Natural killer cell (primary cell): ENCODE results near the gene DCDC1. TPM values are rescaled to one million over a fixed set of nuclear protein-coding genes. Genes with fewer than 3 reads are reported as not detected.

ENCODE experiments used
- ATAC-seq, 3 donors: fragments of 150-1000 bp in 2 of 3; fragments of 200-7000 bp in 1 of 3; cut with Tn5 transposase; 1 replicate in 1 of 3; 2 replicates in 2 of 3; pipeline ENCODE4 v1.10.0; 2021; ENCODE audit warnings: mild to moderate bottlenecking in 2 of 3, moderate library complexity in 2 of 3
- DNase-seq, 2 donors: peaks; one replicate each; pipeline versions ENCODE4 v3.0.0 to v3.0.0-alpha.2; 2013 to 2021; ENCODE audit warnings: mixed read lengths in 1 of 2
- H3K27ac ChIP-seq: one replicate; pipeline ENCODE4 v1.5.1; 2013; ENCODE audit warnings: mild to moderate bottlenecking, low read length
- H3K27me3 ChIP-seq: one replicate; pipeline ENCODE4 v1.6.1; 2013; ENCODE audit warnings: low read length; ENCODE audit not compliant: control insufficient read depth, insufficient read depth
- H3K36me3 ChIP-seq: one replicate; pipeline ENCODE4 v1.6.1; 2013; ENCODE audit warnings: low read length; ENCODE audit not compliant: control insufficient read depth, insufficient read depth
- H3K4me1 ChIP-seq: one replicate; pipeline ENCODE4 v1.6.1; 2013; ENCODE audit warnings: low read length; ENCODE audit not compliant: control insufficient read depth, insufficient read depth
- H3K4me3 ChIP-seq: one replicate; pipeline ENCODE4 v1.5.1; 2013; ENCODE audit warnings: low read length
- H3K9me3 ChIP-seq: one replicate; pipeline ENCODE4 v1.6.1; 2013; ENCODE audit warnings: low read length; ENCODE audit not compliant: control insufficient read depth, insufficient read depth
- H3K27ac Mint-ChIP-seq, 2 donors: one replicate each; pipeline ENCODE4 v1.8.0; 2022; ENCODE audit warnings: mild to moderate bottlenecking in 2 of 2, mixed read lengths in 2 of 2, moderate library complexity in 1 of 2
- H3K27me3 Mint-ChIP-seq, 2 donors: one replicate each; pipeline ENCODE4 v1.8.0; 2022; ENCODE audit warnings: low read depth in 2 of 2, mixed read lengths in 2 of 2
- H3K36me3 Mint-ChIP-seq: one replicate; pipeline ENCODE4 v1.8.0; 2022; ENCODE audit warnings: mixed read lengths
- H3K4me1 Mint-ChIP-seq, 2 donors: one replicate each; pipeline ENCODE4 v1.8.0; 2022; ENCODE audit warnings: mixed read lengths in 2 of 2
- H3K4me3 Mint-ChIP-seq: one replicate; pipeline ENCODE4 v1.8.0; 2022; ENCODE audit warnings: mild to moderate bottlenecking, moderate library complexity, mixed read lengths
- H3K9me3 Mint-ChIP-seq, 2 donors: one replicate each; pipeline ENCODE4 v1.8.0; 2022; ENCODE audit warnings: mixed read lengths in 2 of 2
- CTCF ChIP-seq: fragments of 200-600 bp; IDR thresholded peaks from one replicate; pipeline ENCODE4 v1.8.0; 2022; ENCODE audit warnings: antibody characterized with exemption
- WGBS: methylation state at CpG from one replicate; pipeline ENCODE4 v1.1.7; 2013; ENCODE audit warnings: missing lambda C conversion rate; ENCODE audit not compliant: insufficient coverage; 5-methylcytosine and 5-hydroxymethylcytosine counted together
- intact Hi-C: fragments of 100-400 bp; cut with micrococcal nuclease; formaldehyde crosslinking; loops from one replicate; pipeline ENCODE4 v1.14.2; 2022
- total RNA-seq, 4 donors: library from RNA; stranded (reverse); fragments of 120-200 nt in 1 of 4; gene quantifications; one replicate each; pipeline versions ENCODE4 v1.2.3 to v1.2.4, GENCODE V29; 2013 to 2022

Gene DCDC1
- total RNA-seq, 3 donors from 2014 or later (not counting 1 experiment from before 2014, with no cell fraction given): not detected

GRCh38 chr11:30938171-30938570, 431.4 kb downstream of the DCDC1 start:
- no peaks in the 10 kb centered on the region for H3K4me1 ChIP-seq
- intact Hi-C loops: no loop called here

GRCh38 chr11:30936491-30936890, 433.0 kb downstream of the DCDC1 start:
- ATAC-seq (no peak), DNase-seq (no peak)
- Mint-ChIP-seq H3K4me3 (no peak overlapping the region), H3K4me1 (no peaks in the 10 kb centered on the region), H3K9me3 (peaks cover 4 to 6% of the 10 kb centered on the region in 2 donors), H3K27ac (no peak overlapping the region), H3K36me3 (no peaks in the 10 kb centered on the region), H3K27me3 (no peaks in the 10 kb centered on the region)
- no peaks in the 10 kb centered on the region for H3K27me3 ChIP-seq
- intact Hi-C loops: no loop called here
- H3K36me3 ChIP-seq: no peaks in the 10 kb centered on the region
- TF ChIP-seq CTCF: no peak
- no peaks in the 10 kb centered on the region for H3K4me1 ChIP-seq
- peaks cover 4% of the 10 kb centered on the region for H3K9me3 ChIP-seq
- H3K27ac ChIP-seq: no peak overlapping the region
- no CpG with 5 or more reads among the region's 2 CpGs for whole genome bisulfite sequencing
- H3K4me3 ChIP-seq: no peak overlapping the region

More at GRCh38 chr11:30938171-30938570, 431.4 kb downstream of the DCDC1 start:
- 8% methylated on average over 5 of the region's 5 CpGs for WGBS
- Mint-ChIP-seq H3K4me3 (no peak overlapping the region), H3K27me3 (no peaks in the 10 kb centered on the region), H3K4me1 (no peaks in the 10 kb centered on the region), H3K36me3 (no peaks in the 10 kb centered on the region), H3K27ac (no peak overlapping the region), H3K9me3 (peaks cover 6 to 7% of the 10 kb centered on the region in 2 donors)
- no peak for TF ChIP-seq CTCF
- DNase-seq (no peak), ATAC-seq (no peak)
- Histone ChIP-seq H3K36me3 (no peaks in the 10 kb centered on the region), H3K4me3 (no peak overlapping the region), H3K9me3 (peaks cover 4% of the 10 kb centered on the region), H3K27me3 (no peaks in the 10 kb centered on the region), H3K27ac (no peak overlapping the region)

GRCh38 chr11:30935861-30936260, 433.7 kb downstream of the DCDC1 start:
- no peaks in the 10 kb centered on the region for H3K27me3 Mint-ChIP-seq
- Histone ChIP-seq H3K27me3 (no peaks in the 10 kb centered on the region), H3K4me3 (no peak overlapping the region), H3K27ac (no peak overlapping the region), H3K36me3 (no peaks in the 10 kb centered on the region), H3K4me1 (no peaks in the 10 kb centered on the region), H3K9me3 (peaks cover 4% of the 10 kb centered on the region)
- H3K27ac Mint-ChIP-seq: no peak overlapping the region
- H3K4me1 Mint-ChIP-seq: no peaks in the 10 kb centered on the region
- 80% methylated on average over 2 of the region's 2 CpGs for WGBS
- no peak for DNase-seq
- no peaks in the 10 kb centered on the region for H3K36me3 Mint-ChIP-seq
- intact Hi-C loops: no loop called here
- no peak for ATAC-seq
- H3K4me3 Mint-ChIP-seq: no peak overlapping the region
- peaks cover 0 to 2% of the 10 kb centered on the region in 2 donors for H3K9me3 Mint-ChIP-seq
- TF ChIP-seq CTCF: no peak

GRCh38 chr11:30926130-30926529, 443.4 kb downstream of the DCDC1 start:
- Histone ChIP-seq H3K4me3 (no peak overlapping the region), H3K4me1 (no peaks in the 10 kb centered on the region), H3K36me3 (no peaks in the 10 kb centered on the region), H3K27me3 (no peaks in the 10 kb centered on the region), H3K9me3 (no peaks in the 10 kb centered on the region), H3K27ac (no peak overlapping the region)
- ATAC-seq (no peak), DNase-seq (no peak)
- 82% methylated on average over 3 of the region's 3 CpGs for WGBS
- H3K4me3 Mint-ChIP-seq: no peak overlapping the region
- H3K27me3 Mint-ChIP-seq: peaks cover 0 to 9% of the 10 kb centered on the region in 2 donors
- H3K4me1 Mint-ChIP-seq: no peaks in the 10 kb centered on the region
- H3K27ac Mint-ChIP-seq: no peak overlapping the region
- TF ChIP-seq CTCF: no peak
- H3K9me3 Mint-ChIP-seq: no peaks in the 10 kb centered on the region
- H3K36me3 Mint-ChIP-seq: no peaks in the 10 kb centered on the region
- intact Hi-C loops: no loop called here
